Glomerular endothelial cell (primary cell): ENCODE measurements around the gene VPS35L. TPM values are rescaled to one million over a fixed set of nuclear protein-coding genes. Genes with fewer than 3 reads are reported as not detected.
"Not testable (repeated sequence)": the region's sequence is repeated elsewhere in the genome, so short reads cannot be mapped to it uniquely, and the experiment has no call there.

ENCODE experiments used
- DNase-seq: peaks from one replicate; pipeline ENCODE4 v3.0.0-alpha.2; 2011; ENCODE audit warnings: low read depth, low spot score; ENCODE audit errors: extremely low read depth
- total RNA-seq: library from RNA; depleted of rRNA; stranded (reverse); fragments of >200 nt; gene quantifications from 2 replicates; pipeline ENCODE4 v1.2.3, GENCODE V29; 2015

The VPS35L gene
- total RNA-seq, 1 donor from 2014 or later = 68.0 TPM

GRCh38 chr16:19645557-19645981, 90.1 kb downstream of the VPS35L start:
- DNase-seq = no peak

GRCh38 chr16:19649980-19650379, 94.5 kb downstream of the VPS35L start:
- no peak for DNase-seq

GRCh38 chr16:19654147-19654546, 98.6 kb downstream of the VPS35L start:
- no peak for DNase-seq

GRCh38 chr16:19655242-19655777, 99.8 kb downstream of the VPS35L start:
- no peak for DNase-seq

- DNase-seq = no peak
These were observed 102.3 kb downstream of the VPS35L start for GRCh38 chr16:19657831-19658230.

GRCh38 chr16:19659554-19659953, 104.1 kb downstream of the VPS35L start:
- no peak for DNase-seq

- DNase-seq = no peak
These were observed 104.9 kb downstream of the VPS35L start for GRCh38 chr16:19660432-19660831.

- no peak for DNase-seq
These were observed 106.8 kb downstream of the VPS35L start for GRCh38 chr16:19662351-19662750.

- no peak for DNase-seq
These were observed 108.7 kb downstream of the VPS35L start for GRCh38 chr16:19664166-19664565.

- not testable (repeated sequence) for DNase-seq
These were observed 109.8 kb downstream of the VPS35L start for GRCh38 chr16:19665313-19665712.

GRCh38 chr16:19666477-19666876, 111.0 kb downstream of the VPS35L start:
- no peak for DNase-seq

GRCh38 chr16:19672378-19672777, 116.9 kb downstream of the VPS35L start:
- DNase-seq = no peak

GRCh38 chr16:19674485-19674884, 119.0 kb downstream of the VPS35L start:
- no peak for DNase-seq

- DNase-seq = no peak
These were observed 121.9 kb downstream of the VPS35L start for GRCh38 chr16:19677402-19677801.

- DNase-seq = no peak
These were observed 123.3 kb downstream of the VPS35L start for GRCh38 chr16:19678804-19679203.

GRCh38 chr16:19679281-19679680, 123.8 kb downstream of the VPS35L start:
- DNase-seq = not testable (repeated sequence)

- no peak for DNase-seq
These were observed 125.4 kb downstream of the VPS35L start for GRCh38 chr16:19680881-19681340.

GRCh38 chr16:19681637-19682036, 126.1 kb downstream of the VPS35L start:
- DNase-seq = no peak

- no peak for DNase-seq
These were observed 128.1 kb downstream of the VPS35L start for GRCh38 chr16:19683453-19684236.

- no peak for DNase-seq
These were observed 129.7 kb downstream of the VPS35L start for GRCh38 chr16:19685176-19685575.

GRCh38 chr16:19687279-19687678, 131.8 kb downstream of the VPS35L start:
- no peak for DNase-seq

GRCh38 chr16:19688396-19689024, 133.0 kb downstream of the VPS35L start:
- no peak for DNase-seq
